Mesendoderm (in vitro differentiated cells): Measurements from ENCODE around the gene EPYC.
A peak's percentile ranks its signal among the peaks of the same experiment; 100 is the strongest.

Source experiments
- DNase-seq: peaks from one replicate; pipeline ENCODE4 v3.0.0; 2013
- H2AK5ac ChIP-seq: 2 replicates; pipeline ENCODE4 v1.6.1; 2013; ENCODE audit warnings: low read length, inconsistent platforms
- H2BK120ac ChIP-seq: 2 replicates; pipeline ENCODE4 v1.6.1; 2013; ENCODE audit warnings: low read depth, mild to moderate bottlenecking, low read length, moderate library complexity, mixed read lengths
- H2BK15ac ChIP-seq: replicated peaks from 2 replicates; pipeline ENCODE4 v1.6.1; 2013; ENCODE audit warnings: low read depth, mild to moderate bottlenecking, moderate library complexity
- H2BK5ac ChIP-seq: 2 replicates; pipeline ENCODE4 v1.6.1; 2013; ENCODE audit warnings: low read length, inconsistent platforms
- H3K18ac ChIP-seq: 2 replicates; pipeline ENCODE4 v1.6.1; 2013; ENCODE audit warnings: mild to moderate bottlenecking, low read length, mixed read lengths
- H3K23ac ChIP-seq: one replicate; pipeline ENCODE4 v1.6.1; 2013; ENCODE audit warnings: low read length
- H3K27ac ChIP-seq: 2 replicates; pipeline ENCODE4 v1.5.1; 2013; ENCODE audit warnings: low read depth, mild to moderate bottlenecking, inconsistent platforms, low read length, moderate library complexity
- H3K27me3 ChIP-seq: 2 replicates; pipeline ENCODE4 v1.6.1; 2013; ENCODE audit warnings: low read length, control low read depth, mild to moderate bottlenecking, inconsistent platforms; ENCODE audit not compliant: insufficient read depth, poor library complexity
- H3K36me3 ChIP-seq: 2 replicates; pipeline ENCODE4 v1.6.1; 2013; ENCODE audit warnings: low read length, inconsistent platforms; ENCODE audit not compliant: control insufficient read depth, insufficient read depth
- H3K4ac ChIP-seq: one replicate; pipeline ENCODE4 v1.6.1; 2013; ENCODE audit warnings: low read depth, mild to moderate bottlenecking, low read length, moderate library complexity
- H3K4me1 ChIP-seq: 2 replicates; pipeline ENCODE4 v1.6.1; 2013; ENCODE audit warnings: low read depth, low read length, inconsistent platforms; ENCODE audit not compliant: control insufficient read depth
- H3K4me2 ChIP-seq: 2 replicates; pipeline ENCODE4 v1.6.1; 2013; ENCODE audit warnings: low read length
- H3K4me3 ChIP-seq: 2 replicates; pipeline ENCODE4 v1.5.1; 2013; ENCODE audit warnings: mild to moderate bottlenecking, low read length
- H3K56ac ChIP-seq: one replicate; pipeline ENCODE4 v1.6.1; 2013; ENCODE audit warnings: low read length
- H3K79me1 ChIP-seq: 2 replicates; pipeline ENCODE4 v1.6.1; 2013; ENCODE audit warnings: low read length, inconsistent platforms
- H3K79me2 ChIP-seq: 2 replicates; pipeline ENCODE4 v1.6.1; 2013; ENCODE audit warnings: mild to moderate bottlenecking, low read length; ENCODE audit not compliant: control insufficient read depth, insufficient read depth
- H3K9ac ChIP-seq: 2 replicates; pipeline ENCODE4 v1.6.1; 2013; ENCODE audit warnings: low read length, inconsistent platforms
- H4K5ac ChIP-seq: one replicate; pipeline ENCODE4 v1.6.1; 2013; ENCODE audit warnings: low read length
- H4K8ac ChIP-seq: one replicate; pipeline ENCODE4 v1.6.1; 2013; ENCODE audit warnings: low read depth, mild to moderate bottlenecking, control low read depth, low read length, moderate library complexity
- WGBS: extraction: QIAGEN DNeasy Blood & Tissue Kit; methylation state at CpG from one replicate; pipeline ENCODE4 v1.1.7; 2013; ENCODE audit warnings: low lambda C conversion rate, missing lambda C conversion rate; ENCODE audit not compliant: insufficient coverage; ENCODE audit errors: extremely low coverage; 5-methylcytosine and 5-hydroxymethylcytosine counted together

Gene EPYC

DNA sequence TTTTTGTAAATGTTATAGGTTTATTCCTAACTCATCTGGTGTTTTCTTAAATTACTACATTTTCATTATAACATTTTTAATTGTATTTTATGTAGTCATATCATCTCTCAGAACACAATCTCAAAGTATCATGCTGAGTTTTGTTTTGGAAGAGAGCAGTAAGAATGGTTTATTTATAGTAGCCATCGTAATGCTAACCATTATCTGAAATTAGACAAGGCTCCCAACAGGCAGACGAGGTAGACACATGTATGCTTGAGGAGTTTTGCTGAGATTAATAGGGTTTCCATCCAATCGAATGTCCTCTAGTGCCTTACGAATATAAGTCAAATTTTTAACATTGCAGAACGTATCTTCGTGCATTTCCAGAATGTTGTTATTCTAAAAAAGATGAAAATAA is 40.8 kb downstream of the EPYC start:
- no peaks in the 10 kb centered on the region for H3K4me1 ChIP-seq
- no CpG with 5 or more reads among the region's 6 CpGs for WGBS
- no peak overlapping the region for H4K5ac ChIP-seq
- H2BK15ac ChIP-seq, result no peak overlapping the region
- no peak overlapping the region for H3K23ac ChIP-seq
- no peak overlapping the region for H4K8ac ChIP-seq
- H3K4me2 ChIP-seq, result no peak overlapping the region
- H3K18ac ChIP-seq, result no peak overlapping the region
- H3K79me1 ChIP-seq, result no peaks in the 10 kb centered on the region
- no peaks in the 10 kb centered on the region for H3K79me2 ChIP-seq
- H3K56ac ChIP-seq, result no peak overlapping the region
- no peaks in the 10 kb centered on the region for H3K27me3 ChIP-seq
- no peaks in the 10 kb centered on the region for H3K36me3 ChIP-seq
- H2BK5ac ChIP-seq, result no peak overlapping the region
- H3K27ac ChIP-seq, result no peak overlapping the region
- H2BK120ac ChIP-seq, result no peak overlapping the region
- H2AK5ac ChIP-seq, result no peak overlapping the region
- H3K4ac ChIP-seq, result no peak overlapping the region
- no peak overlapping the region for H3K9ac ChIP-seq
- no peak overlapping the region for H3K4me3 ChIP-seq
- DNase-seq, result no peak

DNA sequence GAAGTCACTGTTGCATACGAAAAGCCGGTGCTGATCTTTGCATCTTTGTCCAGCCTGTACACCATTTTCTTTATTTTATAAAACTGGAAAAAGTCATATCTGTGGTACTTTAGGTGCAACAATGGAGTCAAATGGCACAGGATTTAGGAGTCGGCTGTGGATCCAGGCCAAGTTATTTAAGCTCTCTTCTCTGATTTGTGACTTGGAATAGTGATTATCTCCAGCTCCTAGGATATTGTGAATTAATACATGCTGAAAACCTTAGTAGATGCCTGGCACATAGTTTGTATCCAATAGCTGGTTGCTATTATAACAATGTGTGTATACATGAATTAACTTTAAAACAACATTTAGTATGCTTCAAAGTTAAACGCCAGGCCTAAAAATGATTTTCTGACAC is 43.6 kb downstream of the EPYC start:
- no peak overlapping the region for H2BK120ac ChIP-seq
- H3K18ac ChIP-seq, result no peak overlapping the region
- H3K4me3 ChIP-seq, result no peak overlapping the region
- no peak overlapping the region for H2BK5ac ChIP-seq
- H3K9ac ChIP-seq, result no peak overlapping the region
- no peak overlapping the region for H3K23ac ChIP-seq
- H3K27me3 ChIP-seq, result no peaks in the 10 kb centered on the region
- H3K56ac ChIP-seq, result no peak overlapping the region
- H3K79me2 ChIP-seq, result no peaks in the 10 kb centered on the region
- no peak overlapping the region for H4K5ac ChIP-seq
- H3K4me2 ChIP-seq, result no peak overlapping the region
- no CpG with 5 or more reads among the region's 4 CpGs for WGBS
- H4K8ac ChIP-seq, result no peak overlapping the region
- H3K36me3 ChIP-seq, result no peaks in the 10 kb centered on the region
- H2AK5ac ChIP-seq, result no peak overlapping the region
- no peaks in the 10 kb centered on the region for H3K79me1 ChIP-seq
- H3K4me1 ChIP-seq, result no peaks in the 10 kb centered on the region
- DNase-seq, result no peak
- no peak overlapping the region for H3K4ac ChIP-seq
- no peak overlapping the region for H2BK15ac ChIP-seq
- H3K27ac ChIP-seq, result no peak overlapping the region

DNA sequence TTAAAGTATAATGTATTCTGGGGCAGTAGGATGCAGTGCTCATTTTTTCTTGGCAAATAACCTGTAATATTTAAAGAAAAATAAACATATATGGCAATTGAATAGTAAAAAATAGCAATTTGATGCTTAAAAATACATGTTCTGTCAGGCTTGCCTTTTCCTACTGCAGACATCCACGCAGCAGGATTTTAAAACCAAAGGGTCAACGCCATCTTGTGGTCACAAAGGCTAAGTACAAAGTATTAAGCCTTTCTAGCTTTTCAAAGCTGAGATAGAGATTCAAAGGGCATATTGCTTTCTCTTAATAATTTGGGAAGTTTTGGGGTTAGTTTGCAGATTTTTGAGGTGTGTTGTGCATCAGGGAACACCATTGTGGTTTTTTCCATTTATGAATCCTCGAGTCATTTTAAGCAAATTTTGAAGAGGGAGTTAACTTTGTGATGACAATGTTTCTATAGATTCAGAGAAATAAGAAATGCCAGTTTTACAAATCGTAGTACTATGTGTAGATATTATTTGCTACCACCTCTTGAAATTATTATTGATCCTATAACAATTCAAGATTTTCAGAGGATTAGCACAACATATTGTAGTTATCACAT is 45.1 kb downstream of the EPYC start:
- H2BK5ac ChIP-seq, result no peak overlapping the region
- H2AK5ac ChIP-seq, result no peak overlapping the region
- H3K4ac ChIP-seq, result no peak overlapping the region
- no peaks in the 10 kb centered on the region for H3K27me3 ChIP-seq
- no peaks in the 10 kb centered on the region for H3K79me2 ChIP-seq
- H3K27ac ChIP-seq, result no peak overlapping the region
- H3K9ac ChIP-seq, result no peak overlapping the region
- no peak overlapping the region for H2BK15ac ChIP-seq
- H3K36me3 ChIP-seq, result no peaks in the 10 kb centered on the region
- no peak overlapping the region for H4K8ac ChIP-seq
- no peak overlapping the region for H3K56ac ChIP-seq
- WGBS, result no CpG with 5 or more reads among the region's 4 CpGs
- H3K4me1 ChIP-seq, result no peaks in the 10 kb centered on the region
- H3K4me2 ChIP-seq, result no peak overlapping the region
- no peak overlapping the region for H3K4me3 ChIP-seq
- H3K23ac ChIP-seq, result no peak overlapping the region
- peak; percentile 52 for DNase-seq
- H3K79me1 ChIP-seq, result no peaks in the 10 kb centered on the region
- no peak overlapping the region for H3K18ac ChIP-seq
- H2BK120ac ChIP-seq, result no peak overlapping the region
- no peak overlapping the region for H4K5ac ChIP-seq

DNA sequence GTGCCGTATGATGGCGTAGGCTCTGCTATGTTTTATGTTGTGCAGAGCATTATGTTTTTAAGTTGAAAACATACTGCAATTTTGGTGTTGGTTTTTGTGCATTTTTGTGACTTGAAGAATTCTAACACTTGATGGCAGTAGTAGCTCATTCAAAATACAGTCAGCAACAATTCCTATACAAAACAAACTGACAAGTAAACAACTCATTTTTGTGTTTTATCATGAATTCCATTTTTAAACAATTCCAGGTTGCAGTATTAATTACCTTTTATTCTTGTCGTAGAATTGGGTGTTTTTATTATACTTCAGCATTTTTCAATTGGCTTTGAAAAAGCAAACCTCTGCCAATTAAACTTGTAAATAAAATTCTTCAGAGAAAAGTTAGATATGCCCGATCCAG is 45.7 kb downstream of the EPYC start:
- no peak overlapping the region for H2AK5ac ChIP-seq
- H3K4me2 ChIP-seq, result no peak overlapping the region
- H3K36me3 ChIP-seq, result no peaks in the 10 kb centered on the region
- H3K27ac ChIP-seq, result no peak overlapping the region
- H3K18ac ChIP-seq, result no peak overlapping the region
- WGBS, result no CpG with 5 or more reads among the region's 4 CpGs
- no peak overlapping the region for H2BK5ac ChIP-seq
- H3K4ac ChIP-seq, result no peak overlapping the region
- no peak overlapping the region for H3K4me3 ChIP-seq
- no peak overlapping the region for H4K8ac ChIP-seq
- H3K9ac ChIP-seq, result no peak overlapping the region
- no peak overlapping the region for H4K5ac ChIP-seq
- H3K56ac ChIP-seq, result no peak overlapping the region
- no peak overlapping the region for H2BK120ac ChIP-seq
- H3K79me1 ChIP-seq, result no peaks in the 10 kb centered on the region
- DNase-seq, result no peak
- H3K79me2 ChIP-seq, result no peaks in the 10 kb centered on the region
- no peak overlapping the region for H2BK15ac ChIP-seq
- H3K23ac ChIP-seq, result no peak overlapping the region
- H3K4me1 ChIP-seq, result no peaks in the 10 kb centered on the region
- no peaks in the 10 kb centered on the region for H3K27me3 ChIP-seq

DNA sequence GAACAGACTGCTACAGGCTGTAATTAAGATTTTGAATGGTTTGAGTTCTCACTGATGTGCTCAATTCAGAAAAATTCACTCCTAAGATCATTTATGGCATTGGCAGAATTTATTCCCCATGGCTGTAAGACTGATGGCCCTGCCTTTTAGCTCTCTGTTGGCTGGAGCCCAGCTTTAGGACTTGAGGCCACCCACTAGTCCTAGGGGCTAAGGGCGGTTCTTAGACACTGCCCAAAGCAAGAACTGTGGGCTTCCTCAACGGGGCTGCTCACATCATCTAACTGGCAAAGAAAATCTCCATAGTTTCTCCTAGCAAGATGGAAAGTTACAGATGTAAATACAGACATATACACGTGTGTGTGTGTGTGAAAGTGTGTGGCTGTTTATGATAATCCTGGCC is 46.4 kb downstream of the EPYC start:
- no peak overlapping the region for H2AK5ac ChIP-seq
- no peak overlapping the region for H3K23ac ChIP-seq
- no peak overlapping the region for H3K4me3 ChIP-seq
- H3K27me3 ChIP-seq, result no peaks in the 10 kb centered on the region
- H4K5ac ChIP-seq, result no peak overlapping the region
- no peak overlapping the region for H3K4me2 ChIP-seq
- H2BK5ac ChIP-seq, result no peak overlapping the region
- no peak overlapping the region for H3K18ac ChIP-seq
- H3K9ac ChIP-seq, result no peak overlapping the region
- H4K8ac ChIP-seq, result no peak overlapping the region
- H2BK15ac ChIP-seq, result no peak overlapping the region
- no peak overlapping the region for H3K4ac ChIP-seq
- no peaks in the 10 kb centered on the region for H3K4me1 ChIP-seq
- no peak overlapping the region for H3K27ac ChIP-seq
- no peaks in the 10 kb centered on the region for H3K36me3 ChIP-seq
- no peak for DNase-seq
- H3K56ac ChIP-seq, result no peak overlapping the region
- H3K79me1 ChIP-seq, result no peaks in the 10 kb centered on the region
- no peaks in the 10 kb centered on the region for H3K79me2 ChIP-seq
- no CpG with 5 or more reads among the region's 3 CpGs for WGBS
- no peak overlapping the region for H2BK120ac ChIP-seq

DNA sequence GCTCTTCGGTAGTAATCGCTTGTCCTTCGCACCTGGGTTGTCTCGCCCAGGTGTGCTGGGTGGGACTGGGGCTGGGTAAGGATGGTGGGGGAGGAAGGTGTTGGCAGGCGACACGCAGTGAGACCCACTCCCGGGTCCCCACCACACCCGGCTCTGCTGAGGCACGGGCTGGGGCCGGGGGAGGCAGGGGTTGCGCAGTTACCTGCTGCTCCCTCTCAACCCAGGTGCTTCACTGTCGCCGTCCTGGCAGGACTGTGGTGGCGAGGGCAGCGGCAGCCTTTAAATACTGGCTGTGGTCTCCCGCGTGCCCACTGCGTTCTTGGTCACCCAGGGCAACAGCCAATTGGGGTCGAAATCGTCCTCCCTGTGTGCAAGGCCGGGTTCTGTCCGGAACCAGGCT is 49.9 kb downstream of the EPYC start, which contains the start of gene CCER1:
Gene CCER1 (minus strand): TSS at position 256 of the 400 bp plus-strand sequence. CDS start 434 bp downstream, outside the sequence.
- no peak within 1 kb of the TSS for H2AK5ac ChIP-seq
- no peak for DNase-seq
- H3K79me1 ChIP-seq, result no peaks in the 10 kb centered on the region
- H3K4me1 ChIP-seq, result no peaks in the 10 kb centered on the region
- H2BK120ac ChIP-seq, result no peak within 1 kb of the TSS
- H3K9ac ChIP-seq, result no peak within 1 kb of the TSS
- H3K56ac ChIP-seq, result no peak within 1 kb of the TSS
- no peak within 1 kb of the TSS for H2BK15ac ChIP-seq
- no peak within 1 kb of the TSS for H4K5ac ChIP-seq
- H3K36me3 ChIP-seq, result no peaks in the 10 kb centered on the region
- no peaks in the 10 kb centered on the region for H3K79me2 ChIP-seq
- H3K4me2 ChIP-seq, result no peak within 1 kb of the TSS
- WGBS, result no CpG with 5 or more reads among the region's 22 CpGs
- no peaks in the 10 kb centered on the region for H3K27me3 ChIP-seq
- H3K18ac ChIP-seq, result no peak within 1 kb of the TSS
- H4K8ac ChIP-seq, result no peak within 1 kb of the TSS
- no peak within 1 kb of the TSS for H2BK5ac ChIP-seq
- H3K4ac ChIP-seq, result no peak within 1 kb of the TSS
- H3K23ac ChIP-seq, result no peak within 1 kb of the TSS
- H3K27ac ChIP-seq, result no peak within 1 kb of the TSS
- H3K4me3 ChIP-seq, result no peak within 1 kb of the TSS
